ENCODE data around the gene SUDS3.

The SUDS3 gene

DNA sequence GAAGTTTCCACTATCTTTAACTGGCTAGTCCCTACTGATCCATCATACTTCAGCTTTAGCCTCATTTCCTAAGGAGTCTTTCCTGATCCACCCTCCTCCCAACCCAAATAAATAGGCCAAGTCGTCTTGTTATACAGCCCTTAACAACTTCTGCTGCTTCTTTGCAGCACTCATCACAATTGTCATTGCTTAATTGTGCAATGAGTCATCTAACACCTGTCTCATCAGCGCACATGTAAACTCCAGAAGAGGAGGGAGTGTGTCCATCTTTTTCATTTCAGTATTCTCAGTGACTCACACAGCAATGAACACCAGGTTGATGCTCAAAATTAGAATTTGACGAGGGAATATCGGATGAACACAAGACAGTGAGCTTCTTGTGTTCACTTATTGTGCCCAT is 87.3 kb downstream of the SUDS3 start:
- H3K9ac ChIP-seq (ENCODE audit: low read length): no peak overlapping the region
- H4K20me1 ChIP-seq (ENCODE audit: insufficient read depth, low read length): no peaks in the 10 kb centered on the region
- H3K9me3 ChIP-seq (ENCODE audit: insufficient read depth, low read length): no peaks in the 10 kb centered on the region
- no peaks in the 10 kb centered on the region for H3K36me3 ChIP-seq (replicated peaks; ENCODE audit: low read depth, low read length)
- H2AFZ ChIP-seq (ENCODE audit: low read depth, low read length): no peak overlapping the region
- TF ChIP-seq EZH2phosphoT487 (IDR thresholded peaks at IDR 0.05; ENCODE audit: low read depth): no peak
- TF ChIP-seq, protein P1, sequence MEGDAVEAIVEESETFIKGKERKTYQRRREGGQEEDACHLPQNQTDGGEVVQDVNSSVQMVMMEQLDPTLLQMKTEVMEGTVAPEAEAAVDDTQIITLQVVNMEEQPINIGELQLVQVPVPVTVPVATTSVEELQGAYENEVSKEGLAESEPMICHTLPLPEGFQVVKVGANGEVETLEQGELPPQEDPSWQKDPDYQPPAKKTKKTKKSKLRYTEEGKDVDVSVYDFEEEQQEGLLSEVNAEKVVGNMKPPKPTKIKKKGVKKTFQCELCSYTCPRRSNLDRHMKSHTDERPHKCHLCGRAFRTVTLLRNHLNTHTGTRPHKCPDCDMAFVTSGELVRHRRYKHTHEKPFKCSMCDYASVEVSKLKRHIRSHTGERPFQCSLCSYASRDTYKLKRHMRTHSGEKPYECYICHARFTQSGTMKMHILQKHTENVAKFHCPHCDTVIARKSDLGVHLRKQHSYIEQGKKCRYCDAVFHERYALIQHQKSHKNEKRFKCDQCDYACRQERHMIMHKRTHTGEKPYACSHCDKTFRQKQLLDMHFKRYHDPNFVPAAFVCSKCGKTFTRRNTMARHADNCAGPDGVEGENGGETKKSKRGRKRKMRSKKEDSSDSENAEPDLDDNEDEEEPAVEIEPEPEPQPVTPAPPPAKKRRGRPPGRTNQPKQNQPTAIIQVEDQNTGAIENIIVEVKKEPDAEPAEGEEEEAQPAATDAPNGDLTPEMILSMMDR (IDR thresholded peaks at IDR 0.05; ENCODE audit: low read depth, low read length): no peak
- H3K27ac ChIP-seq (ENCODE audit: low read length): no peak overlapping the region
- H3K79me2 ChIP-seq (ENCODE audit: low read length): no peaks in the 10 kb centered on the region
- no peak overlapping the region for H3K4me3 ChIP-seq (ENCODE audit: low read length)
- H3K27me3 ChIP-seq (ENCODE audit: low read depth, low read length): peaks cover 2% of the 10 kb centered on the region; the same call in 1 of the 2 replicates
- H3K4me2 ChIP-seq (ENCODE audit: low read length): no peak overlapping the region
- H3K4me1 ChIP-seq (ENCODE audit: low read length): no peaks in the 10 kb centered on the region

DNA sequence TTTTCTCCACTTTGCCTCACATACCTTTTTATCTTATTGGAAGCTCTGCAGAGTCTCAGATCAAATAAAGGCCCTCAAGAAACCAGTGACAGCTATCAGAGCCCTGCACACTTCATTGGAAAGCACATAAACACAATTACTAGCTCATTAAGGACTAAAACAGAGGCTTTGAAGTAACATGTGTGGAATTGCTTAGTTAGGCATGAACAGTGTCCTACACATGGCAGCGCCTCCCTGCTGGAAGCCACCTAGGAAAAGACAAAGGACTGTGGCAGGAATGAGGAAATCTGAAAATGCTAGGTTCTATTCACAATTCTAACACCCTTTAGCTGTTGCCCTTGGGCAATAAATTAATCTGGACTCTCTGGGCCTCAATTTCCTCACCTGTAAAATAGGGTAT is 89.4 kb downstream of the SUDS3 start:
- Histone ChIP-seq H4K20me1 (ENCODE audit: insufficient read depth, low read length) (no peaks in the 10 kb centered on the region), H2AFZ (ENCODE audit: low read depth, low read length) (no peak overlapping the region)

More for the DNA sequence above, 89.4 kb downstream of the SUDS3 start:
- H3K36me3 ChIP-seq (replicated peaks; ENCODE audit: low read depth, low read length): no peaks in the 10 kb centered on the region
- no peak overlapping the region for H3K27ac ChIP-seq (ENCODE audit: low read length)
- no peak overlapping the region for H3K9ac ChIP-seq (ENCODE audit: low read length)
- no peak overlapping the region for H3K4me3 ChIP-seq (ENCODE audit: low read length)
- no peaks in the 10 kb centered on the region for H3K27me3 ChIP-seq (ENCODE audit: low read depth, low read length)
- no peaks in the 10 kb centered on the region for H3K4me1 ChIP-seq (ENCODE audit: low read length)
- H3K79me2 ChIP-seq (ENCODE audit: low read length): no peaks in the 10 kb centered on the region
- TF ChIP-seq, protein P1 (IDR thresholded peaks at IDR 0.05; ENCODE audit: low read depth, low read length): no peak
- TF ChIP-seq EZH2phosphoT487 (IDR thresholded peaks at IDR 0.05; ENCODE audit: low read depth): no peak
- H3K9me3 ChIP-seq (ENCODE audit: insufficient read depth, low read length): no peaks in the 10 kb centered on the region
- no peak overlapping the region for H3K4me2 ChIP-seq (ENCODE audit: low read length)
